Keratinocyte (primary cell): ENCODE data around the gene NGB. TPM values are rescaled to one million over a fixed set of nuclear protein-coding genes. Genes with fewer than 3 reads are reported as not detected.

ENCODE experiments used
- DNase-seq: peaks from one replicate; pipeline ENCODE4 v3.0.0-alpha.2; 2011; ENCODE audit warnings: low read depth, missing footprints, low spot score
- FAIRE-seq: peaks from 2 replicates; lab custom pipeline; 2011; peaks lifted over from hg19 to GRCh38; lab: Jason Lieb, UNC
- H2AFZ ChIP-seq: 2 replicates; pipeline ENCODE4 v1.6.0; 2012; ENCODE audit warnings: low read length, control low read depth, inconsistent platforms; ENCODE audit not compliant: control insufficient read depth
- H3K27ac ChIP-seq: 2 replicates; pipeline ENCODE4 v1.5.1; 2011; ENCODE audit warnings: low read length; ENCODE audit not compliant: control insufficient read depth, insufficient read depth
- H3K27me3 ChIP-seq: 3 replicates; pipeline ENCODE4 v1.6.0; 2011; ENCODE audit warnings: low read length; ENCODE audit not compliant: control insufficient read depth, insufficient read depth; ENCODE audit errors: extremely low read depth
- H3K36me3 ChIP-seq, 2 experiments: 2 replicates in 1 of 2; 3 replicates in 1 of 2; pipeline ENCODE4 v1.5.1; 2011; ENCODE audit warnings: low read length in 2 of 2, mild to moderate bottlenecking in 1 of 2; ENCODE audit not compliant: control insufficient read depth in 2 of 2, insufficient read depth in 2 of 2; ENCODE audit errors: extremely low read depth in 1 of 2
- H3K4me1 ChIP-seq: 3 replicates; pipeline ENCODE4 v1.5.1; 2011; ENCODE audit warnings: low read length; ENCODE audit not compliant: control insufficient read depth, insufficient read depth; ENCODE audit errors: extremely low read depth
- H3K4me2 ChIP-seq: 3 replicates; pipeline ENCODE4 v1.6.0; 2011; ENCODE audit warnings: low read depth, low read length; ENCODE audit not compliant: control insufficient read depth, insufficient read depth; ENCODE audit errors: extremely low read depth
- H3K4me3 ChIP-seq, 3 experiments: fragments of 200-600 bp in 1 of 3; sonication (generic) in 1 of 3; 2 replicates in 2 of 3; 3 replicates in 1 of 3; pipeline ENCODE4 v1.5.1; 2011 to 2016; ENCODE audit warnings: low read length in 3 of 3, mild to moderate bottlenecking in 3 of 3, control low read depth in 2 of 3, inconsistent platforms in 1 of 3, low read depth in 1 of 3, mixed read lengths in 1 of 3, mixed run types in 1 of 3, moderate library complexity in 1 of 3; ENCODE audit not compliant: control insufficient read depth in 2 of 3, insufficient read depth in 2 of 3; ENCODE audit errors: extremely low read depth in 1 of 3
- H3K79me2 ChIP-seq: 2 replicates; pipeline ENCODE4 v1.6.0; 2012; ENCODE audit warnings: low read length; ENCODE audit not compliant: control insufficient read depth, insufficient read depth
- H3K9ac ChIP-seq: 3 replicates; pipeline ENCODE4 v1.6.0; 2011; ENCODE audit warnings: low read length; ENCODE audit not compliant: control insufficient read depth, insufficient read depth; ENCODE audit errors: extremely low read depth
- H3K9me1 ChIP-seq: 3 replicates; pipeline ENCODE4 v1.6.0; 2011; ENCODE audit warnings: low read length; ENCODE audit not compliant: control insufficient read depth, insufficient read depth; ENCODE audit errors: extremely low read depth
- H3K9me3 ChIP-seq: 2 replicates; pipeline ENCODE4 v1.5.1; 2012; ENCODE audit warnings: low read depth, low read length; ENCODE audit not compliant: control insufficient read depth
- H4K20me1 ChIP-seq: 3 replicates; pipeline ENCODE4 v1.6.0; 2011; ENCODE audit warnings: low read length; ENCODE audit not compliant: control insufficient read depth, insufficient read depth; ENCODE audit errors: extremely low read depth
- CTCF ChIP-seq, 3 experiments: IDR thresholded peaks in 1 of 3; conservative IDR thresholded peaks in 1 of 3; optimal IDR thresholded peaks in 1 of 3; 2 replicates in 2 of 3; 3 replicates in 1 of 3; pipeline versions ENCODE3 to v1.5.1; 2011; ENCODE audit warnings: low read length in 3 of 3, mild to moderate bottlenecking in 3 of 3, moderate library complexity in 2 of 3, control low read depth in 1 of 3, inconsistent platforms in 1 of 3; ENCODE audit not compliant: insufficient read depth in 2 of 3; ENCODE audit errors: extremely low read depth in 1 of 3
- EZH2 ChIP-seq: IDR thresholded peaks from one replicate; pipeline ENCODE4 v1.6.1; 2012; ENCODE audit warnings: inconsistent platforms, mild to moderate bottlenecking, low read length, moderate library complexity
- dilution Hi-C: fragments of 300-500 bp; cut with MboI; formaldehyde crosslinking; loops from one replicate; pipeline ENCODE4 v1.7.0; 2020; ENCODE audit warnings: low sequenced_read_pairs; ENCODE audit not compliant: extremely low pct_ligation_motif_present
- polyA plus RNA-seq, 5 experiments: library from polyadenylated mRNA; depleted of rRNA in 3 of 5; stranded (reverse) in 3 of 5; stranded (forward) in 1 of 5; unstranded in 1 of 5; fragments of >200 nt; gene quantifications; 1 replicate in 1 of 5; 2 replicates in 3 of 5; 3 replicates in 1 of 5; pipeline versions ENCODE4 v1.2.1 to v1.2.3, GENCODE V29; 2011 to 2012; ENCODE audit warnings: missing spikeins in 2 of 5, low read depth in 1 of 5, low replicate concordance in 1 of 5

Gene NGB
- polyA plus RNA-seq, 1 donor (not counting 4 experiments of a cell fraction or from before 2014, with no cell fraction given) = not detected

- dilution Hi-C loops = no loop called here
- Histone ChIP-seq H3K27me3 (peaks cover 10% of the 10 kb centered on the region), H3K9ac (no peak overlapping the region), H3K79me2 (no peaks in the 10 kb centered on the region), H3K9me3 (no peaks in the 10 kb centered on the region), H3K4me1 (no peaks in the 10 kb centered on the region), H3K4me3 (no peak overlapping the region), H2AFZ (no peak overlapping the region), H3K4me2 (no peak overlapping the region), H3K9me1 (no peaks in the 10 kb centered on the region), H4K20me1 (no peaks in the 10 kb centered on the region), H3K27ac (no peak overlapping the region), H3K36me3 (no peaks in the 10 kb centered on the region)
- FAIRE-seq (no peak), DNase-seq (no peak)
- TF ChIP-seq EZH2 (no peak), CTCF (optimal IDR thresholded peaks at IDR 0.05 in 1 of 3, IDR thresholded peaks at IDR 0.05 in 1 of 3, conservative IDR thresholded peaks at IDR 0.05 in 1 of 3; ENCODE audit: extremely low read depth in 1 of 3, insufficient read depth in 2 of 3, low read length in 3 of 3) (no peak)
Measured at GRCh38 chr14:77259025-77259715, 11.8 kb downstream of the NGB start.

GRCh38 chr14:77258566-77258965 lies 12.4 kb downstream of the NGB start:
- H3K27me3 ChIP-seq = peaks cover 10% of the 10 kb centered on the region
- H3K27ac ChIP-seq = no peak overlapping the region
- H3K9me3 ChIP-seq = no peaks in the 10 kb centered on the region
- H3K36me3 ChIP-seq = no peaks in the 10 kb centered on the region
- no peaks in the 10 kb centered on the region for H4K20me1 ChIP-seq
- no peak overlapping the region for H2AFZ ChIP-seq
- no peak overlapping the region for H3K9ac ChIP-seq
- no peaks in the 10 kb centered on the region for H3K4me1 ChIP-seq
- no peaks in the 10 kb centered on the region for H3K79me2 ChIP-seq
- no peak overlapping the region for H3K4me3 ChIP-seq
- no peaks in the 10 kb centered on the region for H3K9me1 ChIP-seq
- no peak overlapping the region for H3K4me2 ChIP-seq
- TF ChIP-seq CTCF (optimal IDR thresholded peaks at IDR 0.05 in 1 of 3, IDR thresholded peaks at IDR 0.05 in 1 of 3, conservative IDR thresholded peaks at IDR 0.05 in 1 of 3; ENCODE audit: extremely low read depth in 1 of 3, insufficient read depth in 2 of 3, low read length in 3 of 3) = no peak
- no peak for FAIRE-seq
- no peak for DNase-seq
- dilution Hi-C loops = no loop called here
